ENCODE measurements around the gene PIK3CB. TPM values are rescaled to one million over a fixed set of nuclear protein-coding genes. Genes with fewer than 3 reads are reported as not detected.
A peak's percentile ranks its signal among the peaks of the same experiment; 100 is the strongest.
"Not testable (repeated sequence)": the region's sequence is repeated elsewhere in the genome, so short reads cannot be mapped to it uniquely, and the experiment has no call there.

Gene PIK3CB
- polyA plus RNA-seq, 3 donors = 25.2 to 37.3 (median 29.4) TPM

GRCh38 chr3:138620431-138620830 lies 214.3 kb downstream of the PIK3CB start:
- no peak for DNase-seq

GRCh38 chr3:138615462-138615861 lies 219.3 kb downstream of the PIK3CB start:
- no peak for DNase-seq

- no peak for DNase-seq
Observed at GRCh38 chr3:138609898-138610266, 224.8 kb downstream of the PIK3CB start.

- peak; percentile 72 for DNase-seq
Observed at GRCh38 chr3:138608322-138609135, 226.2 kb downstream of the PIK3CB start, which contains the start of gene FAIM. Gene FAIM (plus strand): TSS chr3:138608771. CDS start chr3:138619727, 10,956 bp downstream.

GRCh38 chr3:138604106-138604595 lies 230.6 kb downstream of the PIK3CB start:
- not testable (repeated sequence) for DNase-seq

Other genes starting within 250 kb of the PIK3CB start
- gene CEP70, start 240.7 kb downstream of the PIK3CB start, polyA plus RNA-seq (ENCODE audit: insufficient read length in 3 of 3) = 10 to 100 TPM; 35.4 to 39.3 (median 37.4) TPM
- 10 to 100 TPM; 26.6 to 31.4 (median 28.9) TPM for gene FAIM, start 226.2 kb downstream of the PIK3CB start, polyA plus RNA-seq (ENCODE audit: insufficient read length in 3 of 3)
- under 1 TPM in 1 of 3 donors, not detected in 2; 0.03 TPM for gene FOXL2, start 112.2 kb upstream of the PIK3CB start, polyA plus RNA-seq (ENCODE audit: insufficient read length in 3 of 3)
- under 1 TPM in 1 of 3 donors, not detected in 2; 0.03 TPM for gene FOXL2NB, start 112.3 kb upstream of the PIK3CB start, polyA plus RNA-seq (ENCODE audit: insufficient read length in 3 of 3)
- gene PRR23A, start 171.3 kb upstream of the PIK3CB start, polyA plus RNA-seq (ENCODE audit: insufficient read length in 3 of 3) = not detected
- gene PRR23B, start 186.0 kb upstream of the PIK3CB start, polyA plus RNA-seq (ENCODE audit: insufficient read length in 3 of 3) = not detected
- under 1 TPM in 1 of 3 donors, not detected in 2; 0.04 TPM for gene PRR23C, start 210.0 kb upstream of the PIK3CB start, polyA plus RNA-seq (ENCODE audit: insufficient read length in 3 of 3)

Measured in renal pelvis (tissue), 4 donors.